ENCODE measurements around the gene KMT5C.
A peak's percentile ranks its signal among the peaks of the same experiment; 100 is the strongest.

Gene KMT5C

GRCh38 chr19:55368106-55368505 lies 28.4 kb downstream of the KMT5C start:
- Histone ChIP-seq H3K14ac (ENCODE audit: low read length) (no peak overlapping the region), H4K12ac (ENCODE audit: low read depth, low read length) (no peak overlapping the region), H3K27ac (ENCODE audit: low read depth, low read length) (no peak overlapping the region), H2AFZ (ENCODE audit: insufficient read depth, low read length, poor library complexity) (no peak overlapping the region), H3K27me3 (ENCODE audit: insufficient read depth, low read length) (no peaks in the 10 kb centered on the region), H3K4me3 (ENCODE audit: low read depth, low read length) (no peak overlapping the region), H3K4me1 (ENCODE audit: control insufficient read depth in 1 of 2, insufficient read depth in 2 of 2, low read length in 2 of 2) (peaks cover 22 to 25% of the 10 kb centered on the region in 2 experiments), H4K8ac (ENCODE audit: low read depth, low read length) (no peak overlapping the region), H2BK120ac (ENCODE audit: insufficient read depth, low read length, poor library complexity) (no peak overlapping the region), H3K23ac (ENCODE audit: low read length) (no peak overlapping the region), H3K4ac (ENCODE audit: low read depth, low read length) (no peak overlapping the region), H3K36me3 (ENCODE audit: control insufficient read depth in 1 of 2, insufficient read depth in 2 of 2, low read length in 2 of 2) (peaks cover 21 to 25% of the 10 kb centered on the region in 2 experiments), H4K91ac (ENCODE audit: low read depth, low read length) (no peak overlapping the region), H3K18ac (ENCODE audit: low read length) (no peak overlapping the region), H3K9me3 (ENCODE audit: insufficient read depth, low read depth, low read length) (no peaks in the 10 kb centered on the region), H3K4me2 (ENCODE audit: low read length) (no peak overlapping the region), H2AK5ac (ENCODE audit: low read length) (no peak overlapping the region), H3K79me1 (ENCODE audit: low read length) (peaks cover 31% of the 10 kb centered on the region), H3K9ac (ENCODE audit: low read length) (no peak overlapping the region), H2BK12ac (ENCODE audit: low read length) (no peak overlapping the region), H2BK5ac (ENCODE audit: low read depth, low read length, poor library complexity) (no peak overlapping the region), H3K79me2 (ENCODE audit: control insufficient read depth, insufficient read depth, low read length, poor library complexity) (peaks cover 14% of the 10 kb centered on the region)
- no CpG with 5 or more reads among the region's 16 CpGs for whole genome bisulfite sequencing (ENCODE audit: extremely low coverage, insufficient coverage, insufficient read length)
- DNase-seq, result no peak

GRCh38 chr19:55368701-55369563 lies 29.3 kb downstream of the KMT5C start:
- Histone ChIP-seq H3K9me3 (ENCODE audit: insufficient read depth, low read depth, low read length) (no peaks in the 10 kb centered on the region), H2AFZ (ENCODE audit: insufficient read depth, low read length, poor library complexity) (peak overlapping the region; percentile 32), H2AK5ac (ENCODE audit: low read length) (peak overlapping the region; percentile 6), H3K79me2 (ENCODE audit: control insufficient read depth, insufficient read depth, low read length, poor library complexity) (peaks cover 14% of the 10 kb centered on the region), H3K4ac (ENCODE audit: low read depth, low read length) (peak overlapping the region; percentile 0), H3K4me3 (ENCODE audit: low read depth, low read length) (peak overlapping the region; percentile 70), H3K23ac (ENCODE audit: low read length) (no peak overlapping the region), H3K14ac (ENCODE audit: low read length) (peak overlapping the region; percentile 62), H3K9ac (ENCODE audit: low read length) (peak overlapping the region; percentile 52), H3K36me3 (ENCODE audit: control insufficient read depth in 1 of 2, insufficient read depth in 2 of 2, low read length in 2 of 2) (peaks cover 21 to 25% of the 10 kb centered on the region in 2 experiments), H4K91ac (ENCODE audit: low read depth, low read length) (peak overlapping the region; percentile 72), H3K27ac (ENCODE audit: low read depth, low read length) (peak overlapping the region; percentile 72), H4K12ac (ENCODE audit: low read depth, low read length) (peak overlapping the region; percentile 0), H2BK120ac (ENCODE audit: insufficient read depth, low read length, poor library complexity) (peak overlapping the region; percentile 33), H2BK5ac (ENCODE audit: low read depth, low read length, poor library complexity) (peak overlapping the region; percentile 50), H3K4me1 (ENCODE audit: control insufficient read depth in 1 of 2, insufficient read depth in 2 of 2, low read length in 2 of 2) (peaks cover 29 to 34% of the 10 kb centered on the region in 2 experiments), H3K79me1 (ENCODE audit: low read length) (peaks cover 39% of the 10 kb centered on the region), H3K27me3 (ENCODE audit: insufficient read depth, low read length) (no peaks in the 10 kb centered on the region), H3K18ac (ENCODE audit: low read length) (peak overlapping the region; percentile 74), H2BK12ac (ENCODE audit: low read length) (peak overlapping the region; percentile 53), H4K8ac (ENCODE audit: low read depth, low read length) (peak overlapping the region; percentile 67), H3K4me2 (ENCODE audit: low read length) (peak overlapping the region; percentile 60)
- DNase-seq, result peak in 1 of 2 donors; percentile 55
- WGBS (ENCODE audit: extremely low coverage, insufficient coverage, insufficient read length), result no CpG with 5 or more reads among the region's 54 CpGs

- H3K18ac ChIP-seq (ENCODE audit: low read length), result peak overlapping the region; percentile 96
- no peaks in the 10 kb centered on the region for H3K9me3 ChIP-seq (ENCODE audit: insufficient read depth, low read depth, low read length)
- peaks cover 15% of the 10 kb centered on the region for H3K79me2 ChIP-seq (ENCODE audit: control insufficient read depth, insufficient read depth, low read length, poor library complexity)
- H2BK120ac ChIP-seq (ENCODE audit: insufficient read depth, low read length, poor library complexity), result peak overlapping the region; percentile 89
- peak overlapping the region; percentile 70 for H3K4me2 ChIP-seq (ENCODE audit: low read length)
- peak overlapping the region; percentile 92 for H3K14ac ChIP-seq (ENCODE audit: low read length)
- H3K27ac ChIP-seq (ENCODE audit: low read depth, low read length), result peak overlapping the region; percentile 91
- peak overlapping the region; percentile 94 for H2BK5ac ChIP-seq (ENCODE audit: low read depth, low read length, poor library complexity)
- H3K79me1 ChIP-seq (ENCODE audit: low read length), result peaks cover 42% of the 10 kb centered on the region
- no CpG with 5 or more reads among the region's 59 CpGs for WGBS (ENCODE audit: extremely low coverage, insufficient coverage, insufficient read length)
- peak overlapping the region; percentile 63 for H4K12ac ChIP-seq (ENCODE audit: low read depth, low read length)
- H2AFZ ChIP-seq (ENCODE audit: insufficient read depth, low read length, poor library complexity), result peak overlapping the region; percentile 56
- no peaks in the 10 kb centered on the region for H3K27me3 ChIP-seq (ENCODE audit: insufficient read depth, low read length)
- H2AK5ac ChIP-seq (ENCODE audit: low read length), result peak overlapping the region; percentile 80
- H3K9ac ChIP-seq (ENCODE audit: low read length), result peak overlapping the region; percentile 57
- H4K91ac ChIP-seq (ENCODE audit: low read depth, low read length), result peak overlapping the region; percentile 95
- H3K4me1 ChIP-seq (ENCODE audit: control insufficient read depth in 1 of 2, insufficient read depth in 2 of 2, low read length in 2 of 2), result peaks cover 35 to 41% of the 10 kb centered on the region in 2 experiments
- peak overlapping the region; percentile 42 for H2BK12ac ChIP-seq (ENCODE audit: low read length)
- H3K4ac ChIP-seq (ENCODE audit: low read depth, low read length), result peak overlapping the region; percentile 71
- peak overlapping the region; percentile 73 for H3K4me3 ChIP-seq (ENCODE audit: low read depth, low read length)
- no peak overlapping the region for H3K23ac ChIP-seq (ENCODE audit: low read length)
- peak in 1 of 2 donors; percentile 51 for DNase-seq
- peaks cover 21 to 25% of the 10 kb centered on the region in 2 experiments for H3K36me3 ChIP-seq (ENCODE audit: control insufficient read depth in 1 of 2, insufficient read depth in 2 of 2, low read length in 2 of 2)
- H4K8ac ChIP-seq (ENCODE audit: low read depth, low read length), result peak overlapping the region; percentile 64
Measured at GRCh38 chr19:55369653-55370304, 30.1 kb downstream of the KMT5C start.

GRCh38 chr19:55370305-55370988 lies 30.8 kb downstream of the KMT5C start, which contains the start of gene IL11:
IL11 (minus strand) TSS chr19:55370463; CDS start chr19:55370310, 153 bp downstream.
- Histone ChIP-seq H2AK5ac (ENCODE audit: low read length) (peak within 1 kb of the TSS; percentile 93), H3K36me3 (ENCODE audit: control insufficient read depth in 1 of 2, insufficient read depth in 2 of 2, low read length in 2 of 2) (peaks cover 20 to 23% of the 10 kb centered on the region in 2 experiments), H4K12ac (ENCODE audit: low read depth, low read length) (peak within 1 kb of the TSS; percentile 63)

More at GRCh38 chr19:55370305-55370988, 30.8 kb downstream of the KMT5C start, which contains the start of gene IL11:
- Histone ChIP-seq H3K27ac (ENCODE audit: low read depth, low read length) (peak within 1 kb of the TSS; percentile 91), H3K4me3 (ENCODE audit: low read depth, low read length) (peak within 1 kb of the TSS; percentile 73), H3K9ac (ENCODE audit: low read length) (peak within 1 kb of the TSS; percentile 57), H4K8ac (ENCODE audit: low read depth, low read length) (peak within 1 kb of the TSS; percentile 88), H2BK12ac (ENCODE audit: low read length) (peak within 1 kb of the TSS; percentile 72), H3K4me1 (ENCODE audit: control insufficient read depth in 1 of 2, insufficient read depth in 2 of 2, low read length in 2 of 2) (peaks cover 35 to 41% of the 10 kb centered on the region in 2 experiments), H3K4ac (ENCODE audit: low read depth, low read length) (peak within 1 kb of the TSS; percentile 71), H4K91ac (ENCODE audit: low read depth, low read length) (peak within 1 kb of the TSS; percentile 95), H3K27me3 (ENCODE audit: insufficient read depth, low read length) (no peaks in the 10 kb centered on the region), H3K4me2 (ENCODE audit: low read length) (peak within 1 kb of the TSS; percentile 70), H3K18ac (ENCODE audit: low read length) (peak within 1 kb of the TSS; percentile 96), H2AFZ (ENCODE audit: insufficient read depth, low read length, poor library complexity) (peak within 1 kb of the TSS; percentile 56), H2BK5ac (ENCODE audit: low read depth, low read length, poor library complexity) (peak within 1 kb of the TSS; percentile 94), H3K14ac (ENCODE audit: low read length) (peak within 1 kb of the TSS; percentile 92), H3K23ac (ENCODE audit: low read length) (no peak within 1 kb of the TSS), H2BK120ac (ENCODE audit: insufficient read depth, low read length, poor library complexity) (peak within 1 kb of the TSS; percentile 89), H3K79me1 (ENCODE audit: low read length) (peaks cover 42% of the 10 kb centered on the region), H3K79me2 (ENCODE audit: control insufficient read depth, insufficient read depth, low read length, poor library complexity) (peaks cover 15% of the 10 kb centered on the region), H3K9me3 (ENCODE audit: insufficient read depth, low read depth, low read length) (no peaks in the 10 kb centered on the region)
- WGBS (ENCODE audit: extremely low coverage, insufficient coverage, insufficient read length), result no CpG with 5 or more reads among the region's 32 CpGs
- DNase-seq, result no peak

Data from trophoblast cell (in vitro differentiated cells and primary cell).